Measurements from ENCODE around the gene ADGRG1.

Gene ADGRG1

GRCh38 chr16:57644383-57645014 is 16.1 kb downstream of the ADGRG1 start:
- no peak for TF ChIP-seq CTCF (IDR thresholded peaks at IDR 0.05; ENCODE audit: borderline replicate concordance, control extremely low read depth, extremely low read depth, insufficient read depth, missing control alignments)
- DNase-seq (ENCODE audit: low spot score), result no peak
- in situ Hi-C loops (cut with MboI; ENCODE audit: low sequenced_read_pairs, unreplicated experiment), result loop anchor here (5.0 kb wide), 1 partner anchor 47 kb away; no protein-coding TSS in a partner anchor

- TF ChIP-seq CTCF (IDR thresholded peaks at IDR 0.05; ENCODE audit: borderline replicate concordance, control extremely low read depth, extremely low read depth, insufficient read depth, missing control alignments), result no peak
- DNase-seq (ENCODE audit: low spot score), result no peak
- in situ Hi-C loops (cut with MboI; ENCODE audit: low sequenced_read_pairs, unreplicated experiment), result loop anchor here (5.0 kb wide), 1 partner anchor 48 kb away; no protein-coding TSS in a partner anchor
Measured at GRCh38 chr16:57645169-57645568, 16.7 kb downstream of the ADGRG1 start.

GRCh38 chr16:57645691-57646387 is 17.4 kb downstream of the ADGRG1 start:
- no peak for TF ChIP-seq CTCF (IDR thresholded peaks at IDR 0.05; ENCODE audit: borderline replicate concordance, control extremely low read depth, extremely low read depth, insufficient read depth, missing control alignments)
- no peak for DNase-seq (ENCODE audit: low spot score)
- in situ Hi-C loops (cut with MboI; ENCODE audit: low sequenced_read_pairs, unreplicated experiment), result loop anchor here (5.0 kb wide), 1 partner anchor 49 kb away; no protein-coding TSS in a partner anchor

GRCh38 chr16:57646388-57647039 is 18.1 kb downstream of the ADGRG1 start:
- in situ Hi-C loops (cut with MboI; ENCODE audit: low sequenced_read_pairs, unreplicated experiment), result loop anchor here (5.0 kb wide), 1 partner anchor 49 kb away; no protein-coding TSS in a partner anchor
- DNase-seq (ENCODE audit: low spot score), result no peak
- no peak for TF ChIP-seq CTCF (IDR thresholded peaks at IDR 0.05; ENCODE audit: borderline replicate concordance, control extremely low read depth, extremely low read depth, insufficient read depth, missing control alignments)

- no peak for TF ChIP-seq CTCF (IDR thresholded peaks at IDR 0.05; ENCODE audit: borderline replicate concordance, control extremely low read depth, extremely low read depth, insufficient read depth, missing control alignments)
- in situ Hi-C loops (cut with MboI; ENCODE audit: low sequenced_read_pairs, unreplicated experiment), result loop anchor here (5.0 kb wide), 1 partner anchor 50 kb away; no protein-coding TSS in a partner anchor
- DNase-seq (ENCODE audit: low spot score), result no peak
Measured at GRCh38 chr16:57647136-57647875, 18.9 kb downstream of the ADGRG1 start.

GRCh38 chr16:57648125-57648524 is 19.7 kb downstream of the ADGRG1 start:
- DNase-seq (ENCODE audit: low spot score), result no peak
- no peak for TF ChIP-seq CTCF (IDR thresholded peaks at IDR 0.05; ENCODE audit: borderline replicate concordance, control extremely low read depth, extremely low read depth, insufficient read depth, missing control alignments)
- in situ Hi-C loops (cut with MboI; ENCODE audit: low sequenced_read_pairs, unreplicated experiment), result loop anchor here (5.0 kb wide), 1 partner anchor 51 kb away; no protein-coding TSS in a partner anchor
